Measurements from ENCODE around the gene SALL3.

DNA sequence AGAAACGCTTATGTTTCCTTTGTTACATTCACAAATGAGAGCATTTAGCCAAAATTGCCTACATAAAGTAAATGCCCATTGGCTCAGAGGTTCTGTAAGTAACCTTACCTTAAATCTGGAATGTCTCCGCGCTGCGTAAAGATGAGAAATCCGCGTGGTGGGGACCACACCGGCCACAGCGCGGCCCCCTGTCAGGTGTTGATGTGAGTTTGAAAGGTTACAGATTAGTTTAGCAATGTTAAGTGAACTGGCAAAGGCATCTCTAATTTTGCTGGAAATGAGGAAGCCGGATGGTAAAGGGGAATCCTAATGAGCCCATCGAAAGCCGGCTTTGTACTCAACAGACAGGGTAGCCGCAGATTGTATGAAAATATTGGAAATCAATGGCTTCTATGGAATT is 11.8 kb downstream of the SALL3 start:
- TF ChIP-seq, protein P1, sequence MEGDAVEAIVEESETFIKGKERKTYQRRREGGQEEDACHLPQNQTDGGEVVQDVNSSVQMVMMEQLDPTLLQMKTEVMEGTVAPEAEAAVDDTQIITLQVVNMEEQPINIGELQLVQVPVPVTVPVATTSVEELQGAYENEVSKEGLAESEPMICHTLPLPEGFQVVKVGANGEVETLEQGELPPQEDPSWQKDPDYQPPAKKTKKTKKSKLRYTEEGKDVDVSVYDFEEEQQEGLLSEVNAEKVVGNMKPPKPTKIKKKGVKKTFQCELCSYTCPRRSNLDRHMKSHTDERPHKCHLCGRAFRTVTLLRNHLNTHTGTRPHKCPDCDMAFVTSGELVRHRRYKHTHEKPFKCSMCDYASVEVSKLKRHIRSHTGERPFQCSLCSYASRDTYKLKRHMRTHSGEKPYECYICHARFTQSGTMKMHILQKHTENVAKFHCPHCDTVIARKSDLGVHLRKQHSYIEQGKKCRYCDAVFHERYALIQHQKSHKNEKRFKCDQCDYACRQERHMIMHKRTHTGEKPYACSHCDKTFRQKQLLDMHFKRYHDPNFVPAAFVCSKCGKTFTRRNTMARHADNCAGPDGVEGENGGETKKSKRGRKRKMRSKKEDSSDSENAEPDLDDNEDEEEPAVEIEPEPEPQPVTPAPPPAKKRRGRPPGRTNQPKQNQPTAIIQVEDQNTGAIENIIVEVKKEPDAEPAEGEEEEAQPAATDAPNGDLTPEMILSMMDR (IDR thresholded peaks at IDR 0.05) = no peak
- TF ChIP-seq POLR2A (IDR thresholded peaks at IDR 0.05) = no peak
- TF ChIP-seq POLR2AphosphoS5 (IDR thresholded peaks at IDR 0.05) = no peak
- no peak for TF ChIP-seq EP300 (IDR thresholded peaks at IDR 0.05)
